Large intestine (tissue), 3 donors: ENCODE data around the gene EGLN3. TPM values are rescaled to one million over a fixed set of nuclear protein-coding genes. Genes with fewer than 3 reads are reported as not detected.

Experiments
- DNase-seq, 2 donors: peaks; one replicate each; pipeline versions ENCODE4 v3.0.0 to v3.0.0-alpha.2; 2013
- H3K27ac ChIP-seq: one replicate; pipeline ENCODE4 v1.5.1; 2013; ENCODE audit warnings: low read length
- H3K27me3 ChIP-seq: 2 replicates; pipeline ENCODE4 v1.6.1; 2013; ENCODE audit warnings: low read length; ENCODE audit not compliant: control insufficient read depth, insufficient read depth
- H3K36me3 ChIP-seq: 2 replicates; pipeline ENCODE4 v1.6.1; 2013; ENCODE audit warnings: low read length; ENCODE audit not compliant: control insufficient read depth, insufficient read depth
- H3K4me1 ChIP-seq: one replicate; pipeline ENCODE4 v1.6.1; 2013; ENCODE audit warnings: low read length; ENCODE audit not compliant: control insufficient read depth, insufficient read depth
- H3K4me3 ChIP-seq: one replicate; pipeline ENCODE4 v1.5.1; 2013; ENCODE audit warnings: low read length
- H3K9me3 ChIP-seq: one replicate; pipeline ENCODE4 v1.6.1; 2013; ENCODE audit warnings: mild to moderate bottlenecking, low read depth, low read length, moderate library complexity; ENCODE audit not compliant: control insufficient read depth
- WGBS: methylation state at CpG from one replicate; pipeline ENCODE4 v1.1.5; 2013; ENCODE audit warnings: low lambda C conversion rate; ENCODE audit not compliant: insufficient coverage; 5-methylcytosine and 5-hydroxymethylcytosine counted together
- polyA plus RNA-seq: library from polyadenylated mRNA; unstranded; fragments of 120-200 nt; gene quantifications from one replicate; pipeline ENCODE4 v1.2.1, GENCODE V29; 2013

Gene EGLN3
- polyA plus RNA-seq, 1 donor, result 51.9 TPM

DNA sequence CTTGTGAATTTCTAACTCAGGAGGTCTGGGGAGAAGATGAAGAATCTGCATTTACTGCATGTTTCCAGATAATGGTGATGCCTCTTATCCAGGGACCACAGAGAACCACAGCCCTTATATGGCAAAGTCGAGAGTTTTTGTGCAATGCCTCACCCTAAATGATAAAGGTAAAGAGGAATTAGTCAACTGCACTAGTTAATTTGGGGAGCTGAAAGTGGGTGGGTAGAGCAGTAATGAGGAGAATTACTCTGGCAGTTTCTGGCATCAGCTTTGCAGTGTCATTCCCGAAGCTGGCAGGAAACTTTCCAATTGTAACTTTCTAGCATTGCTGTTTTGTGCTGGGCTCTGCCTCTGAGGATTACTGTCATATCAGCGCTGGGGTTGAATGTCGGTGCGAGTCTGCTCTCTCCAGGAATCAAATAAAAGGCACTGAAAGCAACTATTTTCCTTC lies 10.3 kb downstream of the EGLN3 start:
- no peak overlapping the region for H3K4me3 ChIP-seq
- WGBS, result no CpG with 5 or more reads among the region's 5 CpGs
- H3K27me3 ChIP-seq, result no peaks in the 10 kb centered on the region
- H3K36me3 ChIP-seq, result no peaks in the 10 kb centered on the region
- peaks cover 32% of the 10 kb centered on the region for H3K4me1 ChIP-seq
- peak overlapping the region; percentile 38 for H3K27ac ChIP-seq
- H3K9me3 ChIP-seq, result no peaks in the 10 kb centered on the region
- no peak for DNase-seq

DNA sequence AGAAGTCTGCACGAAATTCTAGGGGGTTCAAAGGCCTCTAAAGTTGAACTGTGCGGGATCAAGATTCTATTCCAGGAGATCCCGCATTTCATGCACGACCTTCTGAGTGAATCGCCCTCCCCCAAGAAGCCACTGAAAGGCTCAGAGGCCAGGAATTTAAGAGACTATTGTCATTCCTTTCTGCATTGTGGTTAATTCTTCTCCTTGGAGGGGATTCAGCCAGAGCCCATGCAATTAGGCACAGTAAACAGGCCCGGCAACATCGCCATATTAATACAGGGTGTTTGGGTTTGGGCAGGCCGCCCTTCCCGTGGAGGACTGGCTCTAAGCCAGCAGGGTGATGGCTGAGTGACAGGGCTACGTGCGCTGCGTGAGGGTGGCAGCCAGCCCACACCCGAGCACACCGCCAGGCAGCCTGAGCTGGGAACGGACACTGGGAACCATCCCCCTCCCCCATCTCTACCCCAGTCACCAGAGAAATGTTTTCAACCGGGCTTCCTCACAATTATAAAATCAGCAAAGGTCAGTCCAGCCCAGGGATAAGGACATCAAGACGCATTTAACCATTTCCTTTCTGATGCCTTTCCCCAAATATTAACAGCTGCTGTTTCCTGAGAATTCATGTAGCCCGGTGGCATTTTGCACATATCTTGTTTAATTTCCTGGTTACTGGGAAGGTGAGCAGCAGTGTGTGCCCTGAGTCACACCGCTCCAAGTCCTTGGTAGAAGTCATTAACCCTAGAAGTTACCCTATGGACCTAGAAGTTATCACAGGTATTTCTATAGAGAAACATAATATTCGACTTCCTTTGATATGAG lies 12.5 kb downstream of the EGLN3 start:
- H3K27me3 ChIP-seq, result no peaks in the 10 kb centered on the region
- WGBS, result 0% methylated on average over 1 of the region's 20 CpGs
- H3K4me1 ChIP-seq, result peaks cover 29% of the 10 kb centered on the region
- no peaks in the 10 kb centered on the region for H3K9me3 ChIP-seq
- H3K27ac ChIP-seq, result peak overlapping the region; percentile 62
- no peaks in the 10 kb centered on the region for H3K36me3 ChIP-seq
- peak; percentile 68 to 88 for DNase-seq
- no peak overlapping the region for H3K4me3 ChIP-seq

DNA sequence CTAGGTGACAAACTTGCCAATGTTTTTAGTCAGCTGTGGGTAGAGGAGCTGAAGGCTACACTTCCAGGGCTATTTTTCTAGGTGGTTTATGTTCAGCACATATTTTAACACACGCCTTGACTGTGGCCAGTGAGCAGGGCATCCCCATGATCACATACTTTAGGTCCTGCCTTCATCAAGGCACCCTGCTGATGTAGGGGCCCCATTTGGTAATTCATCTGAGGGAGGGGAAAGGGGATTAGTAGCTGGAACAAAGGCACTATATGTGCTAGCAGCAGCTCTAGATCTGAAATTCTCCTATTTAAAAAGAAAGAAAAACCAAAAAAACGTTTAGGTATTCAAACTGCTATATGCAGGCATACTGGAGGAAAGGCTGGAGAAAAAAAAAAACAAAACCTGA lies 14.5 kb downstream of the EGLN3 start:
- no peak overlapping the region for H3K27ac ChIP-seq
- peaks cover 27% of the 10 kb centered on the region for H3K4me1 ChIP-seq

DNA sequence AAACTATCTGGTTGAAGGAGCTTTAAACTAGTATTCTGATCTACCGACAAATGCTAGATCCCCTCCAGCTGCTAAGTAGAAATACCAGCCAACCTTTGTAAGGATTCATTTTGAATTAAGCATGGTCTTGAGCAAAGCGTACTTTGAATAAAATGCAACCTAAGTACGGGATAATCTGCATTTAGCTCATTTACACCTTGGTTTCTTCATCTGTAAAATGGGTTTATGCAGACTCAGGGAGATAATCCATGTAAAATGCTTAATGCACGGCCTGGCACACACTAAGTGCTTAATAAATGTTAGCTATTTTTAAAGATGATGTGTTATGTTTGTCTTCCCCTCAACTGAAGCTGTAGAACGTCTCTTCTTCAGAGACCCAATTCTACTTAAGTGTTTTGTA lies 15.9 kb downstream of the EGLN3 start:
- Histone ChIP-seq H3K4me3 (no peak overlapping the region), H3K27ac (no peak overlapping the region), H3K9me3 (no peaks in the 10 kb centered on the region), H3K27me3 (no peaks in the 10 kb centered on the region), H3K4me1 (peaks cover 34% of the 10 kb centered on the region), H3K36me3 (no peaks in the 10 kb centered on the region)
- no peak for DNase-seq
- 83% methylated on average over 2 of the region's 5 CpGs for WGBS

More for the DNA sequence above, 14.5 kb downstream of the EGLN3 start:
- no peaks in the 10 kb centered on the region for H3K9me3 ChIP-seq
- no peak for DNase-seq
- WGBS, result 80% methylated on average over 1 of the region's 2 CpGs
- H3K27me3 ChIP-seq, result no peaks in the 10 kb centered on the region
- no peak overlapping the region for H3K4me3 ChIP-seq
- H3K36me3 ChIP-seq, result no peaks in the 10 kb centered on the region

DNA sequence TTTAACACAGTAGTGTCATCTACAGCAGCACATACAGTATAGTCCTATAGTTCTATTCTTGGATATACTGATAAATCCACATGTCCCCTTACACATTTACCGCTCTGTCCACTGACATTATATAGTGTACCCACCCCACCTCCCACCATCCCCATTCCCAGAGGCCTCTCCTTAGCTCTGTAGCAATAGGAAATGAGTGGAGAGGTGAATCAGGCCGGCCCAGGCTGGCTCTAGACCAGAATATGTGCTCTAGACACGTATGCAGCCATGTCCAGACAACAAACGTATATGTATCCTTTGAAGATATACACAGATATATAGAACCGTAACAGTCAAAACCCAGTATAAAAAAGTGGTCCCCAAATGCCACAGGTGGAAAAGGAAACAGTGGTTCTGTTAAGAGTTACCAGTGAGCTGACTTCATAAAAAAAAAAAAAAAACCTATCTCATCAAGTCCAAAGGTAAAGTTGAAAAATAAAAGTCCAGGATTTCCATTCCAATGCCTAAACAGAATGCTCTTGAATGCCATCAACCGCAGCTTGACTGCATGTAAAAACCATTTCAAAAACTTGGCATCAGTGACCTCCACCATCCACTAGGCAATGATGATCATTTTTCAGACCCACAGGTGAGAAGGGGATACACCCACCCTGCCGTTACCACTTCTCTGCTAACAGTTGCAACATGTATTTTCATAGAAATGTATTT lies 16.7 kb downstream of the EGLN3 start:
- H3K36me3 ChIP-seq, result no peaks in the 10 kb centered on the region
- H3K4me3 ChIP-seq, result no peak overlapping the region
- peaks cover 29% of the 10 kb centered on the region for H3K4me1 ChIP-seq
- peak in 1 of 2 donors; percentile 59 for DNase-seq
- no peaks in the 10 kb centered on the region for H3K9me3 ChIP-seq
- no peaks in the 10 kb centered on the region for H3K27me3 ChIP-seq
- peak overlapping the region; percentile 30 for H3K27ac ChIP-seq
- WGBS, result 100% methylated on average over 1 of the region's 7 CpGs

DNA sequence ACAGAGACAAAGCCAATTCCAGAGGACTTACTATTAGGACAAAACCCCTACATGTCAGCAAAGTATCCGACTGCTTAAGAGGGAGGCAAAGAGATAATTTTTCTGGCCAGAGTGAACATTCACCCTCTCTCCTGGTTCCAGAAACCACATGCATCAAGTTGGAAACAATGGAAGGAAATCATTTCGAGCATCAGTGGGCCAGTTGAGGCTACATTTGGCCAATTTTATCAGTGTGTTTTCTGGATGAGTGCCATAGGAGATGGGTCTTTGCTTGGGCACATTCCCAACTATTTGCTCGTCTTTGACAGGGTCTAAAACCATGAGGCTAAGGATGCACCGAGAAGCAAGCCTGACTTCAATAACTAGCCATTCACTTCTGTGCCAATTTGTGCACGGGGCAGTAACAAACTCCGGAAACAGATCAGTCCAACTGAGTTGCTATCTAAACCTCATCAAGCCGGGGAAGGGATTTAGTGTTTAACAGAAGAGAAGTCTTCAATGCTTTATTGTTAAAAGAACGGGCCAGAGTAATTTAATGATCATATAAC lies 17.4 kb downstream of the EGLN3 start:
- WGBS, result 100% methylated on average over 1 of the region's 8 CpGs
- H3K4me3 ChIP-seq, result no peak overlapping the region
- no peak for DNase-seq
- H3K27ac ChIP-seq, result no peak overlapping the region
- no peaks in the 10 kb centered on the region for H3K27me3 ChIP-seq
- H3K9me3 ChIP-seq, result no peaks in the 10 kb centered on the region
- no peaks in the 10 kb centered on the region for H3K36me3 ChIP-seq
- H3K4me1 ChIP-seq, result peaks cover 29% of the 10 kb centered on the region

DNA sequence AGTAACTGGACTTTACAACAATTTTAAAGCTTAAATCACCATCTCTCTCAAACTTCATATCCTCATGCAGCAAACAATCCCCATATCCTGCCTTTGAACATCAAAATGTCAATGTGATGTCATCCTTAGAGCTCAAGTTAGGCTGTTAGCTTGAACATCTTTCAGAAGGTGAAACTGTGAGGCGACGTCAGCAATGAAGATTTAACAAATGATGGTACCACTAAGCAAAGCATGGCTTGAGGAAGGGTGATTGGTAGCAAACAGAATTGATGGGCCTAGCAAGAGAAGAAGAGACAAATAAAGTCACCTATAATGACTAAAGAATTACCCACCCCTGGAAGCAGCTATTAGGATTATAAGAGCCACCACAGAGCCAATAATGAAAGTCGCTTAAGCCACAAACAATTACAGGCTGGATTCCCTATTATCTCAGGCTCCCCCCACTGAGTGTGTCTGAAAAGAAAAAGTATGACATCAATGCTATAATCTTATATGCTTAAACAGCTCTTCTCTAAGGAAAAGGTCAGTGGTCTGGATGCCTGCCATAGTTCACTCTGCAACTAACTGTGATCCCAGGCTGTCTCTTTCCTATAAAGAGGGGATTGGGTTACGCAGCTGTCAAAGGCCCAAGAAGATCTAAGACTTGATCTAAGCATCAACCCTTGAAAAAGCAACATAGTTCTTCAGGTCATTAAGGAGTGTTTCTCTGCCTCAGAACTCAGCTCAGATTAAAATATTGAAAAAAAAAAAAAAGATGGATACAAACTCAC lies 18.1 kb downstream of the EGLN3 start:
- no peak overlapping the region for H3K27ac ChIP-seq
- WGBS, result 100% methylated on average over 2 of the region's 4 CpGs
- no peaks in the 10 kb centered on the region for H3K9me3 ChIP-seq
- H3K36me3 ChIP-seq, result peaks cover 2% of the 10 kb centered on the region
- peaks cover 23% of the 10 kb centered on the region for H3K4me1 ChIP-seq
- no peaks in the 10 kb centered on the region for H3K27me3 ChIP-seq
- H3K4me3 ChIP-seq, result no peak overlapping the region
- no peak for DNase-seq

DNA sequence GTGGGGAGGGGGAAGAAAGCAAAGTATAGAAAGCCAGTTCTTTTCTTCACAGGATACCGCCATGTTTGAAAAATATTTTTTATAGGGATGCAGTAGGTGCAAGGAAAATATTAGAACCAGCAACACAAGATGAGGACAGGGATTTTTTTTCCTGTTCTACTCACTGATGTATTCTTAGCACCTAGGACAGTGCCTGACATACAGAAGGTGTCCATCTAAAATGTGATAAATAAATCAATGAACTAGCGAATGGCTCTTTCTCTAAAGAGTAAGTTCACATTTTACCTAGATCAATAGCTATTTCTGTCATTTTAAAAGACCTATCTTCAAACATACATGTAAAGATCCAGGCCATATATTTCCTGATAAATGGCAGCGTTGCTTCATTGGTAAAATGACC lies 18.8 kb downstream of the EGLN3 start:
- Histone ChIP-seq H3K27me3 (no peaks in the 10 kb centered on the region), H3K27ac (no peak overlapping the region), H3K36me3 (peaks cover 2% of the 10 kb centered on the region), H3K4me3 (no peak overlapping the region), H3K4me1 (peaks cover 23% of the 10 kb centered on the region), H3K9me3 (no peaks in the 10 kb centered on the region)
- WGBS, result 100% methylated on average over 1 of the region's 3 CpGs
- DNase-seq, result no peak

DNA sequence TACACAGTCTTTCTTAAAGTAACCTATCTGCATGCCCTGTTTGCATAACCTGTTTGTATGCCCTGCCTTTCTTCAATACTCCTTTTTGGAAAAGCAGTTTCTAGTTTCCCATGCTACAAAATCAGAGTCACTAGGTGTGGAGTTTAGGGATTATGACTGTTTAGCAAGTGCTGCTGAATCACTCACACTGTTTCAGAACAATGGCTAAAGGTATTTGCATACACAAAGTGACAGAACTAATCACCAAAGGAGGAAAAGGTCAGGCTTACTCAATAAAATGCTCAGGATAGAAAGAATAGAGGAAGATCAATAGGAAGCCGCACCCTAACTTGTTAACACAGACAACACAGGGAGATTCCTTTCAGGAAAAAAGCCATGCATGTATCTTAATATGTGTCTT lies 19.4 kb downstream of the EGLN3 start:
- 90% methylated on average over 1 of the region's 1 CpG for WGBS
- no peaks in the 10 kb centered on the region for H3K27me3 ChIP-seq
- no peak overlapping the region for H3K4me3 ChIP-seq
- peak overlapping the region; percentile 10 for H3K27ac ChIP-seq
- DNase-seq, result no peak
- no peaks in the 10 kb centered on the region for H3K9me3 ChIP-seq
- peaks cover 2% of the 10 kb centered on the region for H3K36me3 ChIP-seq
- H3K4me1 ChIP-seq, result peaks cover 23% of the 10 kb centered on the region

DNA sequence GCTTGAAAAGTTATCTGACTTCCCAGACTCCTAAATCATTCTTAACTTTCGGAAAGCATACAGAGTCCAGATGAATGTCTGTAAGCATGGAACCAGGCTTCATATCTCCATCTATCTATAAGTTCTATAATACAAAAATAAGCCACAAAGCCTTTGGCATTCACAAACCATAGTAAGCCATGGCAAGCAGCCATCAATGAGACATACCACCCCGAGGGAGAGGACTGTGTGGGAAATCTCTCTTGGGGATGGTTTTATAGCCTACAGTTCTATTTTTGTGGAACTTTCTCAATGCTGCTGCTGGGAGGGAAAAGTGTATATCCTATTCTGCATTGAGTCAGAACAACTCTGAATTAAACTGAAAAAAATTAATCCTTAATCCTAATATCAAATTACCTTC lies 20.4 kb downstream of the EGLN3 start:
- H3K27ac ChIP-seq, result peak overlapping the region; percentile 69
- no peaks in the 10 kb centered on the region for H3K27me3 ChIP-seq
- DNase-seq, result no peak
- H3K4me1 ChIP-seq, result peaks cover 23% of the 10 kb centered on the region
- H3K9me3 ChIP-seq, result no peaks in the 10 kb centered on the region
- no peak overlapping the region for H3K4me3 ChIP-seq
- no CpG with 5 or more reads among the region's 2 CpGs for WGBS
- H3K36me3 ChIP-seq, result peaks cover 9% of the 10 kb centered on the region
